HG03064 (cell line): ENCODE measurements around the gene SARDH.
"Not testable (repeated sequence)": the region's sequence is repeated elsewhere in the genome, so short reads cannot be mapped to it uniquely, and the experiment has no call there.

Experiments used
- ATAC-seq: cut with Tn5 transposase; IDR thresholded peaks from one replicate; pipeline ENCODE4 v1.9.1; 2021; ENCODE audit warnings: low read depth; ENCODE audit not compliant: unreplicated experiment

The SARDH gene

GRCh38 chr9:133761641-133762248, 23.6 kb upstream of the SARDH start:
- no peak for ATAC-seq

DNA sequence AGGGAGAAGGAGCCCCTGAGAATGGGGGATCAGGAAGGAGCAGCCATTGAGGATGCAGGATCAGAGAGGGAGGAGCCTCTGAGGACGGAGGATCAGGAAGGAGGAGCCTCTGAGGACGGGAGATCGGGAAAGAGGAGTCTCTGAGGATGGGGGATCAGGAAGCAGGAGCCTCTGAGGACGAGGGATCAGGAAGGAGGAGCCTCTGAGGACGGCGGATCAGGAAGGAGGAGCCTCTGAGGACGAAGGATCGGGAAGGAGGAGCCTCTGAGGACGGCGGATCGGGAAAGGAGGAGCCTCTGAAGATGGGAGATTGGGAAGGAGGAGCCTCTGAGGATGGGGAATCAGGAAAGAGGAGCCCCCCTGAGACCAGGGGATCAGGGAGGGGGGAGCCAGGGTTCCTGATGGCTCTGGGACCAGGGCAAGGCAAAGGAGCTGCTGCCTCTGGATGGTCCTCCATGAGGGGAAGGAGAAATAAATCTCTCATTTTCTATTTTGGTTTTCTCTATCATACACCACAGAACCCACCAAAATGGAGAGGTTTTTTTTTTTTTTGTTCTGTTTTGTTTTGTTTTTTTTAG, 22.6 kb upstream of the SARDH start:
- ATAC-seq: no peak

GRCh38 chr9:133759946-133760345, 21.8 kb upstream of the SARDH start:
- ATAC-seq: no peak

- ATAC-seq: no peak
These were observed 21.2 kb upstream of the SARDH start for GRCh38 chr9:133759146-133759900.

DNA sequence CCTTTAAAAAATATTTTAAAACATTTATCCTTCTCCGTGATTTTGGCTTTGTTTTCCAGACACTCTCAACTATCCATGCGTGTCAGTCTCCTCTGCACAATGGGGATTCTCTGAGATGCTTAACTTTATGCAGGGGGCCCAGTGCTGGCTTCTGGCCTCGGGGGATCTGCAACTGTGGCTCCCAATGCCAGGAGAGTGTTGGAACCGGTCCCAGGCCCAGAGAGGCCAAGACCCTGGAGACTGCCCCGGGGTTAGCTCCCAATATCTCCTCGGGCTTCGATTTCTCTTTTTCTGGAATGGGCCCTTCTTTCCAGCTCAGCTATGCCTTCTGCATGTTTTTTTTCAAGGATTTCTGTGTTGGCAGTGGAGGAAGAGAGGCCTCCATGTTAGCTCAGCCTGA, 20.1 kb upstream of the SARDH start:
- no peak for ATAC-seq

DNA sequence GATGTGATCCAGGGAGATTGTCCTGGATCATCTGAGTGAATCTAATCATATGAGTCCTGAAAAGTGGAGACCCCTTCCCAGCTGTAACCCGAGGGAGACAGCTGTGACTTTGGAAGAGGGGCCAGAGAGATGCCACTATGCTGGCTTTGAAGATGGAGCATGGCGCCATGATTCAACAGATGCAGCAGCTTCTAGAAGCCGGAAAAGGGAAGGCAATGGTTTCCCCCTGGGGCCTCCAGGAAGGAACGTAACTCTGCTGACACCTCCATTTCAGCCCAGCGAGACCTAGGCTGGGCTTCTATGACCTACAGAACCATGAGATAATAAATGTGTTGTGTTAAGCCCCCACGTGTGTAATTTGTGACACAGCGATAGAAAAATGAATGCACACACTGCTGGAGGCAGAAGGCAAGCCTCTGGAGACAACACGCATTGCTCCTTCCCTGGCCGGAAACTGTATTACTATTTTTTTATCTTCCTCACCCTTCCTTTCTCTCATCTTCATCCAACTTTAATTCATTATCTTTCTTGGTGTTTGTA, 16.6 kb upstream of the SARDH start:
- no peak for ATAC-seq

- ATAC-seq: no peak
These were observed 16.0 kb upstream of the SARDH start for GRCh38 chr9:133754187-133754586.

GRCh38 chr9:133752739-133753446, 14.7 kb upstream of the SARDH start:
- ATAC-seq: no peak

DNA sequence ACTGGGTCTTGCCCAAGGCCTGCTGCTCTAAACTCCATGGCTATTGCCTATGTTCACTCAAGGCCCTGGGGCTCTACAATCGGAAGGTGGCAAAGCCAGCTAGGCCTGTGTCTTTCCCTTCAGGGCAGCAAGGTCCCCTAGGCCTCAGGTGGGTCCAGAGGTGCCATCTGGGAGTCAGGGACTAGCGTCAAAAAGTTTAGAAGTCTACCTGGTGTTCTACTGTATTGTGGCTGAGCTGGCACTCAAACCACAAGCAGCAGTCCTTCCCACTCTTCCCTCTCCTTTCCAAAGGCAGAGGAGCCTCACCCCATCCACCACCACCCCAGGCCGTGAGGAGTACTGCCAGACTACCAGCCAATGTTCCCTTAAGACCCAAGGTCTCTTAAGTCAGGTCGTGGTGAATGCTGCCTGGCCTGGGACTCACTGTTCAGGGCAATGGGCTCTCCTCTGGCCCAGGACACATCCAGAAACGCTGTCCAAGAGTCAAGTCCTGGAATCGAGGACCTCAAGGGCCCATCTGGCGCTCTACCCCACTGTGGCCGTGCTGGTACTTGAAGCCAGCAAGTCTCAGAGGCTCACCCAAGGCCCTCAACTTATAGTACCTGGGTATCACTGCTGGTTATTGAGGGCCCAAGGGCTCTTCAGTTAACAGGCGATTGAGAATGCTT, 13.0 kb upstream of the SARDH start:
- no peak for ATAC-seq

DNA sequence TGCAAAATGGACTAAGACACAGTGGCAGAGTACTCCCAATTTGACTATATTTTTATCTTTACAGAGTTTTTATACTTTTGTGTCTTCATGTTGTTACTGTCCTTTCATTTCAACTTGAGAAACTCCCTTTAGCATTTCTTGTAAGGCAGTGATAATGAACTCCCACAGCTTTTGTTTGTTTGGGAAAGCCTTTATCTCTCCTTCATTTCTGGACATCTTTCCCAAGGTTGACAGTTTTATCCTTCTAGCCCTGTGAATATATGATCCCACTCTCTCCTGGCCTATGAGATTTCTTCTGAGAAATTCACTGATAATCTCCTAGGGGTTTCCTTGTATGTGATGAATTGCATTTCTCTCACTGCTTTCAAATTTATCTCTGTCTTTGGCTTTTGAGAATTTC, 9.2 kb upstream of the SARDH start:
- no peak for ATAC-seq

GRCh38 chr9:133744528-133744927, 6.4 kb upstream of the SARDH start:
- ATAC-seq: not testable (repeated sequence)

- ATAC-seq: no peak
These were observed 4.8 kb upstream of the SARDH start for GRCh38 chr9:133742849-133743444.

DNA sequence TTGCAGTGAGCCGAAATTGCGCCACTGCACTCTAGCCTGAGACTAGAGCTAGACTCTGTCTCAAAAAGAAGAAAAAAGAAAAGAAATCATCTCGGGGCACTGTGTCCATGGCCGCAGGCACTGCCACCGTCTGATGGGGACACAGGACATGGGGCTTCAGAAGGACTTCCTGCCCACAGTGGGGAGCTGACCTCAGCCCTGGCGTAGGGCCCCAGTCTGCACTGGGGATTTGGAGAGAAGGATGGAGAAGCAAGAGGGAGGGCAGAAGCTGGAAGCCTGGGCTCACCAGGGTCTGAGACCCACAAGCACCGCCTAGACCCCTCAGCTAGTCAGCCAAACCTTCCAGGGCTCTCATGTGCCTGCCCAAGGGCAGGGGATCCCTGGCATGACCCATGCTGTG, 4.1 kb upstream of the SARDH start:
- no peak for ATAC-seq

GRCh38 chr9:133741716-133742115, 3.6 kb upstream of the SARDH start:
- no peak for ATAC-seq

DNA sequence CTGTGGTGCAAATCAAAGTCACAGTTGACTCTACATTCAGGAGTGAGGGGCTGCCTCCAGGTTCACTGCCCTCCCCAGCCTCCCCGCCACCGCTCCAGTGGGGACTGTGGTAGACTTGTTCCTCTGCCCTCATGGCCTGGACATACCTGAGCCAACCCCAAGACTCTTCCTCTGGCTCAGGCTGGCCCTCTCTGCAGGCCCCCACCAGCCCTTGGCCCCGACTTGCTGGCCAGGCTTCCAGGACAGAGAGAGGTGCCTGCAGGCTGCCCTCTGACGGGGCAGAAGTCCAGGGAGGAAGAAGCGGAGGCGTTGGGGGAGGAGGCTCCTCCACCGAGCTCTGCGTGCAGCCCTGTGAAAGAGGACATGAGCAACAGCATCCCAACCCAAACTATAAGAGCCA, 2.8 kb upstream of the SARDH start:
- no peak for ATAC-seq

DNA sequence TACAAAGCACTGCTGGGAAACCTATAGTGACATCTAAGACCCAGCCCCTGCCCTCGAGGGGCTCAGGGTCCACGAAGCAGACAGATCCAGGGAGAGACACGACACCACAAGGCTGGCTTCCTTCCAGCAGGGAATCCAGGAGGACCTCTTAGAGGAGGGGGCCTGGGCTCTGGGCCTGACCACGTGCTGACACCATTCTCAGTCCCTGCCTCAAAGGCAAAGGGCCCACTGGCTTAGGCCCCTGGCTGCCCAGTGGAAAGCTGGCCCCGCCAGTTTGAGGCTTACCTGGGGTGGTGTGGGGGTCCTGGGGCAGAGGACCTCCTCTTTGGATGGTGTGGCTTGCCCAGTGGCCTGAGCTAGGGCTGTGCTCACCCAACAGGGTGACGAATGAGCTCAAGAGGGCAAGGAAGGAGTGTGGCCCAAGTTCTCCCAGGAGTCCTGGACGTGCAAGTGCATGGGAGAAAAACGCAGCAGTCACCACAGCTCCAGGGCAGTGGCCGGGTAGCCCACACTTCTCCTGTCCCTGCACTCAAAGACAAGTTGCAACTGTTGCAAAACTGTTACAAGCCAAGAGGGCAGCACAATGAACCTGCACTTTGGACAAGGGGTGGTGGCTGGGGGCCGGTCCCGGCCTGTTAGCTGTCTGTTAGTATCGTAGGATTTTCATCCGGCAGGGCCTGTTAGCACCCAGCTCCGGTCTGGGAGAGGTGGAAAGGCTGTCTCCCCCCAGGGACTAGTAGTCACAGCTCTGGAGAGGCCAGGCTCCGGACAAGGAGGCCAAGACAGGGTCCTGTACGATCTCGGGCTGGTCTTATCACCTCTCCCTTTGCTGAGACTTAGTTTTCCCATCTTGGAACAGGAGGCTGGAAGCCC, 1.5 kb upstream of the SARDH start:
- no peak for ATAC-seq

DNA sequence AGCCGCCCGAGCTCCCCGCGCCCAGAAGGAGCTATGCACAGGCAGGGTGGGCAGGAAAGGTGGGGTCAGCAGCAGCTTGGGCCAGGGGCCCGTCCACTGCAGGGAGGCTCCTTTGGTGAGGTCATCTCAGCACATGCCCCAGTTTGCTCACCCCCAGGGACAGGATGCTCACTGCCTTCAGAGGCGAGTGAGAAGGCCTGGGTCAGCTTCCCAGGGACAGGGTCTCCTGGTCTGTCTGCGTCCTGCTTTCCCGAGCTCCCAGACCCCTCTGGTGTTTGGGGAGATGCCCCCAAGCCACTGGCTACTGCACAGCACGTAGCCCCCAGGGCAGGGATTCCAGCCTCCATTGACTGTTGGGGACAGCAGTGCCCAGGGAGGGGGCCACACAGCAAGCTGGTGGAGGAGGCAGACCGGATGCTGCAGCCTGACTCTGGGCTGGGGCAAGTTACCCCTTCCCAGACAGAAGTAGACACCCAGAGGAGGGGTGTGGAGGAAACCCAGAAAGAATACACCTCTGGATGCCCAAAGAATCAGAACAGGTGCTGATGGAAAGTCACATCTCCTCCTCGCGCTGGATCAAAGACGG, 581 bp upstream of the SARDH start:
- ATAC-seq: no peak

GRCh38 chr9:133737071-133737773, 930 bp downstream of the SARDH start:
- ATAC-seq: no peak
